GM12864 (cell line): ENCODE data around the gene GJD3.

ENCODE experiments used
- DNase-seq: peaks from one replicate; pipeline ENCODE4 v3.0.0-alpha.2; 2011; ENCODE audit warnings: low read depth
- H3K4me3 ChIP-seq: 2 replicates; pipeline ENCODE4 v1.5.1; 2011; ENCODE audit warnings: mild to moderate bottlenecking, low read depth, low read length, control low read depth
- CTCF ChIP-seq: IDR thresholded peaks from 2 replicates; pipeline ENCODE4 v1.5.1; 2011; ENCODE audit warnings: low read depth, mild to moderate bottlenecking, moderate library complexity, low read length, control low read depth, inconsistent platforms; ENCODE audit errors: missing control alignments

The GJD3 gene

GRCh38 chr17:40345994-40346764 is 18.4 kb downstream of the GJD3 start:
- DNase-seq: no peak
- H3K4me3 ChIP-seq: no peak overlapping the region
- TF ChIP-seq CTCF: no peak

GRCh38 chr17:40345161-40345993 is 19.2 kb downstream of the GJD3 start:
- no peak overlapping the region for H3K4me3 ChIP-seq
- TF ChIP-seq CTCF: no peak
- DNase-seq: no peak

GRCh38 chr17:40344421-40345160 is 19.9 kb downstream of the GJD3 start:
- DNase-seq: no peak
- H3K4me3 ChIP-seq: no peak overlapping the region
- no peak for TF ChIP-seq CTCF

- DNase-seq: no peak
These were observed 21.1 kb downstream of the GJD3 start for GRCh38 chr17:40343219-40344119.

GRCh38 chr17:40342504-40343218 is 21.9 kb downstream of the GJD3 start:
- no peak for DNase-seq
- no peak for TF ChIP-seq CTCF
- H3K4me3 ChIP-seq: no peak overlapping the region

More at GRCh38 chr17:40343219-40344119, 21.1 kb downstream of the GJD3 start:
- H3K4me3 ChIP-seq: no peak overlapping the region
- no peak for TF ChIP-seq CTCF
